ENCODE results near the gene SLC9C1.

Gene SLC9C1

DNA sequence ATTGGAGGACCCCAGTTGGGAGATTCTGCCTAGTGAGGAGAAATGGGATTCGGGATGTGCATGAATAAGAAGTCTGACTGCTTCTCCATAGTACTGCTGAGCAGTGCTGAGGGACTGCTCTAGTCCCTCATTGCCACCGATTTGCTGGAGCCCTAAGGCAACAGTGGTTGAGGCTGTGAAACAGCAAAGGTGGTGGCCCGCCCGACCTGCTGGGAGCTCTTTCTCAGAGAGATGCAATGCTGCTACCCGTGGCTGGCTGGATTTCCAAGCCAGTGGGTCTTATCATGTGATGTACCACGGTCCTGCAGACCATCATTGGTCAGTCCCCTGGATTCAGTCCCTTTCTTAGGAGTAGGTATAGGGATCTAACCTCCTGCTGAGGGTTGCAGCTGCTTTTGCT lies 118.4 kb downstream of the SLC9C1 start:
- DNase-seq, result no peak

GRCh38 chr3:112175037-112175436 lies 119.0 kb downstream of the SLC9C1 start:
- DNase-seq, result no peak

DNA sequence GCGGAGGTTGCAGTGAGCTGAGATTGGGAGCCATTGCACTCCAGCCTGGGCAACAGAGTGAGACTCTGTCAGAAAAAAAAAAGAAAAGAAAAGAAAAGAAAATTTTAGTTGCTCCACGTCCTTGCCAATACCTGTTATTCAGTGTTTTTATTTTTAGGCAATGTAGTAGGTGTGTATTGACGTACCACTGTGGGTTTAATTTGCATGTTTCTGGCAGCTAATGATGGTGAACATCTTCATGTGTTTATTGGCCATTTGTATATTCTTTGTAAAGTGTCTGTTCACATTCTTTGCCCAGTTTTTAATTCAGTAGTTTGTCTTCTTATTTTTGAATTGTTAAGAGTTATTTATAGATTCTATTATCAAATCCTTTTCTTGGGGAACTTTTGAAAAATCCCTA lies 122.9 kb downstream of the SLC9C1 start:
- DNase-seq, result no peak

DNA sequence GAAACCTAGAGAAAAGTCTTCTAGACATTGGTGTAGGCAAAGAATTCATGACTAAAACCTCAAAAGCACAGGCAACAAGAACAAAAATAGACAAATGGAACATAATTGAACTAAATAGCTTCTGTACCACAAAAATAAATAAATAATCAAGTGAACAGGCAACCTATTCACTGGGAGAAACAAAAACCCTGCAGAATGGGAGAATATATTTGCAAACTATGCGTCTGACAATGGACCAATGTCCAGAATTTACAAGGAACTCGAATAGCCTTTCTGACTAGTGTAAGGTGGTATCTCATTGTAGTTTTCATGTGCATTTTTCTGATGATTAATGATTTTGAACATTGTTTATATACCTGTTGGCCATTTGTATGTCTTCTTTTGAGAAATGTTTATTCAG lies 124.0 kb downstream of the SLC9C1 start:
- DNase-seq, result no peak

- DNase-seq, result no peak
Measured at GRCh38 chr3:112167758-112168157, 126.3 kb downstream of the SLC9C1 start.

DNA sequence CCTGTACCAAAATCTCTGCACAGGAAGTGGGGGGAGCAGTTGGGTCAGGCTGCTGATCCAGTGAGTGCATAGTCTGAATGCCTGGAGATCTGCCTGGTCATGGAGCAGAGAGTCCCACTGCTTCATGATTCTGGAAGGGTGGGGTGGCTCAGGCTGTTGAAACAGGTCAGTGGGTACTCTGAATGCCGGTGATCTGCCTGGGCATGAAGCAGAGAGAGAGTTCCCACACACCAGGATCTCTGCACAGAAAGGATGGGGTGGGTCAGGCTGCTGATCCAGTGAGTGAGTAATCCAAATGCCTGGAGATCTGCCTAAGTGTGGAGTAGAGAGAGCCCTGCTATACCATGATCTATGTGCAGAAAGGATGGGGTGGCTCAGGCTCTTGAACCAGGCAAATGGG lies 144.9 kb downstream of the SLC9C1 start:
- DNase-seq, result no peak

DNA sequence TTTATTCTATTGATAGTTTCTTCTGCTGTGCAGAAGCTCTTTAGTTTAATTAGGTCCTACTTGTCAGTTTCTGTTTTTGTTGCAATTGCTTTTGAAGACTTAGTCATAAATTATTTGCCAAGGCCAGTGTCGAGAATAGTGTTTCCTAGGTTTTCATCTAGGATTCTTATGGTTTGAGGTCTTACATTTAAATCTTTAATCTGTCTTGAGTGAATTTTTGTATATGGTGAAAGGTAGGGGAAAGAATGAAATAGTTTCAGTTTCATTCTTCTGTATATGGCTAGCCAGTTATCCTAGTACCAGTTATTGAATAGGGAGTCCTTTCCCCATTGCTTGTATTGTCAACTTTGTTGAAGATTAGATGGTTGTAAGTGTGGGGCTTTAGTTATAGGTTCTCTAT lies 150.3 kb downstream of the SLC9C1 start:
- no peak for DNase-seq

DNA sequence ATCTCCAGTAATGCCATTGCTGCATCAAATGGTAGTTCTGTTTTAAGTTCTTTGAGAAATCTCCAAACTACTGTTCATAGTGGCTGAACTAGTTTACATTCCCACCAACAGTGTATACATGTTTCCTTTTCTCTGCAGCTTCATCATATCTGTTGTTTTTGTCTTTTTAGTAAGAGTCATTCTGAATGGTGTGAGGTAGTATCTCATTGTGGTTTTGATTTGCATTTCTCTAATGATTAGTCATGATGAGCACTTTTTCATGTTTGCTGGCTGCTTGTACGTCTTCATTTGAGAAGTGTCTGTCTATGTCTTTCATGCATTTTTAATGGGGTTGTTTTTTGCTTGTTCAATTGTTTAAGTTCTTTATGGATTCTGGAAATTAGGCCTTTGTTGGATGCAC lies 150.8 kb downstream of the SLC9C1 start:
- DNase-seq, result no peak

DNA sequence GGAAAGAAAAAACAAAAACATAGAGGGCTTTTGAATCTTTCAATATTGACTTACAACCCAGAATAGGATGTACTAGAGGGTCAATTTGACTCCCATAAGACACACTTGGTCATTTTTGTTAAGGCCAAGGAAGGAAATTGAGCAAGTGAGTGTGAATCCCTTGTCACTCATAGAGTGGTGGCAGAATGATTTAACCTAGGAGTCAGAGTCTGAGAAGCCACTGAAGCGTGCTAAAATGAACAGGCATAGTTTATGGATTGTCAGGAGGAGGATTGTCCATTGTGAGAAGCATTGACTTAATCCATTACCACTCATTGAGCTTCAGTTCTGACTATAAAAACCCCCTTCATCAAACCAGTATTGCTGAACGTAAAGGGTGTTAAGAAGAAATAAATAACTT lies 152.7 kb downstream of the SLC9C1 start:
- no peak for DNase-seq

DNA sequence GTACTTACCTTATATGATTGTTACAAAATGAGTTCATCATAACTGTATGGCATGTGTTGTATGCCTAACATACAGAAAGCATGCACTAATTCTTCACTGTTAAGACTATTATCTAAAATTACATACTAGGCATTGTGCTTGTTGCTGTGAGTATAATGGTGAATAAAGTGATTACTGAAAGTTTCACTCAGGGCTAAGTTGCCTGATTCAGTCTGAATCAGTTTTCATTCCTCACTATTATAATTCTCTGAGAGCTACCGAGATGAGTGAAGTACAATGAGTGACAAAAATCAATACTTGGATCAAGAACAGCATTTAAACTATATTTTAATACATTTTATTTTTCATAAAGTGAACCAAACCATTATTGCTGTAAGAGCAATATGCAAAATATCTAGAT lies 153.4 kb downstream of the SLC9C1 start:
- DNase-seq, result no peak

DNA sequence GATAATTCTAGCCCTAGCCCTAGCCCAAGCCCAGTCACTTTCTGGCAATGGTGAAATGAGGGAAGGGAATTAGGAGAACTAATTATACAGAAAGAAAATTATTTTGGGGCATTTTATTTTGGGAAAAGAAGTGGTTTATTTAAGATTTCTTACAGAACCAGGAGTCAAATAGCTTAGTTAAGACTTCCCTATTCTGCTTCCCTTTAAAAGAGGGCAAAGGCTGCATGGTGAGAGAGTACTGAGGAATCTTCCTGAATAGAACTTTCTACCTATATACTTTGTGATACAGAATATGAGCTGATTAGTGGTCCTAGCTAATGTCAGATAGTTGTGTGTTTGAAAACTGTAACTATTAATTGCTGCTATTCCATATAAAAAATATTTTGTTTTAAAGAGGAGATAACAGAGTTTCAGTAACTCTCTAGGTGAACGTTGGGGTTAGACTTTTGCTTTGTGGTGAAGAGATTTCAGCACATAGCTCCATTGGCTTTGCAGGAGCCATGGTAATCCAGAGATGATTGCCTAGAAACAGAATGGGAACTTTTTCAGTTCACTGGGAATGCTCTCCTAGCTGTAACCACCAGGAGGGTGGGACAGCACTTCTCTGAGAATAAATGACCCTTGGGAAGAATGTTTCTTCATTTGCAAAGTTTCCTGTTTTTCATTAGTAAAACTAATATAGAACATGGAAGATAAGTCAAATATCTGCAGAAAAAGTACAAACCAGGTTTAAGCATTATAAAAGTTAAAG lies 155.6 kb downstream of the SLC9C1 start:
- no peak for DNase-seq

DNA sequence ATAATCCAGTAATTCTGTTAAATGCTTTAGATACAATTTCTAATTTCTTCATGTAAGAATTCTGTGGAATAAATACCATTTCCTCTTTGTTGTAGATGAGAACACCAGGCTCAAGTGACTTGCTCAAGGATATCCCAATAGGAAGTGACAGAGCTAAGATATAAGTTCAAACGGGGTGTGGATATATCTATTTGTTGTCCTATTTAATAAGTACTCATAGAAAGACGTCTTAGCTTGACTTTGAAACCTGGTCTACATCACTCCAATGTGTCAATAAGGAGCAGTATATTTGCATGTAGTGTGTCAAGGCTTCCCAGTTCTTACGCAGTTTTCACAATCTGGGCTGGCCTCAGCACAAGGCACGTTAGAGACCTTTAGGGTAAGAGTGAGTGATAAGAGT lies 156.2 kb downstream of the SLC9C1 start:
- no peak for DNase-seq

DNA sequence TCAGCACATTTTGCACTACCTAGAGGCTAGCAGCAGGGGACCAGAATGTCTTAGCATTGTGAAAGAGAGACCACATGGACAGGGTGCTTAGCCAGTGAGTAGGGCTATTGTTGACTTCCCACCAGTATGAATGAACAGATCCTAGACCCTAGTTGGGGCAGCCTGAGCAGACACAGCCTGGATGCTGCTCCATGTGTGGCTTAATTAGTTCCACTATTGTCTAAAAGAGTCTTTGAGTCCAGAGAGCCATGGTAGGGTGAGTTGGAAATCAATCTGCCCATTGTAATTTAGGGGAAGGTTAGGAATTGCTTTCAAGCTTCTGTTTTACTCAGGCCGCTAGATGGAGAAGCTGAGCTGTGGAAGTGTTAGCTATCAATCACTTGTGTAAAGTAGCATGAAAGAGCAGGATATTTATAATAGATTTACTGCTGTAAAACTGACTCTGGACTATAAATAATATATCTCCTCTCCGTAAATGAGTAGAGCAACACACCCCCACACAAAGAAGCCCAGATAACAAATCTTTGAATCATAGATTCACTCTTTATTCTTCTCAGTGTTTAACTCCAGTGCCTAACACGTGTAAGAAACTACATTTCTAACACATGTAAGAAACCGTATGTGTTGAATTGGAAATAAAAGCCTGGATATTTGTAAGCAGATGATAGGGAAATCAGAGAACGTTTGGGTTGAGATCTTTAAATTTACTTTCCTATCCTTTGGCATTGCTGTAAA lies 156.9 kb downstream of the SLC9C1 start:
- DNase-seq, result peak in 1 of 2 experiments; percentile 8

- no peak for DNase-seq
Measured at GRCh38 chr3:112136046-112136445, 158.0 kb downstream of the SLC9C1 start.

DNA sequence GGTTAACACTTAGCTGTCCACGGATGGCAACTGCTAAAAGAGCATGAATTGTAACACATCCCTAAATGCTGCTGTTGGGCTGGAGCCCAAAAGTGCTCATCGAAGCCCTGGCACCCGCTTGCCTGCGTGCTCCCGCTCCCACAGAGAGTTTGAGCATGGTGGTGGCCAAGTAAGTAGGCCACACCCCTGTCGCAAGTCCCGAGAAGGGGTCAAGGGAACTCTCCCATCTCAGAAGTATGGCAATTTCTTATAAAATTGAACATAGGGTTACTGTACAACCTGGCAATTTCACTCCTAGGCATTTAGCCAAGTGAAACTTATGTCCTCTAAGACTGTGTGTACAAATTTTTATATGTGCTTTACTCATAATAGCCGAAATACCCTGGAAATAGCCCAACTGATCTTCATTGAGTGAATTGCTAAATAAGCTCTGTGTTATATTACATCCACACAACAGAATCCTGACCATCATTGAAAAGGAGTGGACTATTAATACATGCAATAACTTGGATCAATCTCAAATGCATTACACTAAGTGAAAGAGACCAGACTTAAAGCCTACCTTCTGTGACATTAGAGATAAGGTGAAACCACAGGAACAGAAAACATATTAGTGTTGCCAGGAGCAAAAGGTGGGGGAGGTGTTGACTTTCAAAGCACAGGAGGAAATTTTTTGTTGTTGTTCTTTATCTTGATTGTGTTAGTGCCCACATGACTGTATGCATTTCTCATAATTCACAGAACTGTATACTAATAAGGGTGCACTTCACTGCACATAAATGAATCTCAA lies 159.5 kb downstream of the SLC9C1 start:
- no peak for DNase-seq

GRCh38 chr3:112133626-112134334 lies 160.2 kb downstream of the SLC9C1 start:
- DNase-seq, result no peak

DNA sequence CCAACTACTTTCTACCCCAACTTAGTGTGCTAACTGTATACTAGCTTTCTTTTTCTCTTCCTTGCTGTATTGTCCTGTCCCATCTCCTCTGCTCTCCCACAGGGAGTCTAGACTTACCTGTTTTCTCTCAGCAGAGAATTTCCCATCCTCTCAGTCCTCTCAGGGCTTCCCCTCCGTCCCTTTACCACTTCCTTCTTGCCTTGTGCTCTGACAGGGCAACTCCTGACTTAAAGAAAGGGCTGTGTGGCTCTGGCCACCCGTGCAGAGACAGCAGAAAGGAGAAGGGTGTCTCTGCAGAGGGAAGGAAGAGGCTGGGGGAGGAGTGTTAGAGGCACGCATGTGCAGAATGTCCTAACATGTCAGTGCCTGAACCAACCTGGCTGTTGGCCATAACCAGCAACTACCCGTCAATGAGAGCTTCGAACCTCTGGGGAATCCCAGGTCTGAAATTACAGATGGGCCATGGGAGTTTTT lies 161.0 kb downstream of the SLC9C1 start, which contains the start of gene GCSAM:
Gene GCSAM (minus strand): TSS at position 274 of the 474 bp plus-strand sequence. CDS start 128 bp downstream, at position 146.
- DNase-seq, result no peak

DNA sequence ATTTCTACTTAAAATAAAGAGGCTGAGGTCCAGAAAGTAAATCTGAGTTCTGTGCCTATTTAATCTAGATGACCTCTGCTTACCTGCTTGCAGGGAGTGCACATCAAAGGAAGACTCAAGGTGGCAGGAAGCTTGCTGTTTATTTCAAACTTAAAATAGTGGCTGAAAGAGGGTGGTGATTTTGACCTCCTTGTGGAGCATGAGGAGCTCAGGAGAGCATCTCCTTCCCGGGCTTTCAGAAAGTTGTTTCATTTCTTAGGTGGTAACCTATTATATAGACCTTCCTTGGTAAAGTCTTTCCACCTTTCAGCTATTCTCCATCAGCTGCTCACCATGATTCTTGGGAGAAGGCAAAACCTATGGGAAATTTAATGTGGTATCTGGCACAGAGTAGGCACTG lies 161.5 kb downstream of the SLC9C1 start:
- DNase-seq, result no peak

DNA sequence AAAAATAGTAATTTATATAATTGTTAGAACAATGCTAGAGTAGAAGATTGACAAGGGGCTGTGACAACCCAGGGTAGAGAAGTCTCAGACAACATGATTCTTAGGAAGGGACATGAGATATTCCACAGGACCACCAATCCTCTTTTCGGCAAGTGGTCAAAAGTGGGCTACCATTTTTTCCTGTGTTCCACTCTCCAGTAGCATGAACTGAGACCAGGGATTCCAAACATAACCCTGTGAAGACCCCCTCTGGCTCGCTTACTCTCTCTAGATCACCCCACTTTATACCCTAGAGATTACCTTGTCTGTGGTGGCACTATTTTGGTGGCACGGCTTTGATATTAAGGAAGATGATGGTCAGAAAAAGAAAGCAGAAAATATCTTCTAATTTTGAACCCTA lies 161.9 kb downstream of the SLC9C1 start:
- DNase-seq, result no peak

GRCh38 chr3:112131111-112131510 lies 162.9 kb downstream of the SLC9C1 start:
- no peak for DNase-seq

GRCh38 chr3:112130638-112130993 lies 163.4 kb downstream of the SLC9C1 start:
- DNase-seq, result no peak

GRCh38 chr3:112129925-112130637 lies 163.9 kb downstream of the SLC9C1 start:
- DNase-seq, result no peak
